B cell (primary cell): ENCODE measurements around the gene FER.

ENCODE experiments used
- EZH2 ChIP-seq: IDR thresholded peaks from 2 replicates; pipeline ENCODE4 v1.6.1; 2012; ENCODE audit warnings: borderline replicate concordance, low read depth, mild to moderate bottlenecking, moderate library complexity, low read length; ENCODE audit not compliant: insufficient read depth, poor library complexity, severe bottlenecking
- TF ChIP-seq, protein P1 (sequence below): fragments of 200-600 bp; IDR thresholded peaks from one replicate; pipeline ENCODE4 v1.8.0; 2022; ENCODE audit warnings: antibody characterized with exemption, mild to moderate bottlenecking

DNA sequence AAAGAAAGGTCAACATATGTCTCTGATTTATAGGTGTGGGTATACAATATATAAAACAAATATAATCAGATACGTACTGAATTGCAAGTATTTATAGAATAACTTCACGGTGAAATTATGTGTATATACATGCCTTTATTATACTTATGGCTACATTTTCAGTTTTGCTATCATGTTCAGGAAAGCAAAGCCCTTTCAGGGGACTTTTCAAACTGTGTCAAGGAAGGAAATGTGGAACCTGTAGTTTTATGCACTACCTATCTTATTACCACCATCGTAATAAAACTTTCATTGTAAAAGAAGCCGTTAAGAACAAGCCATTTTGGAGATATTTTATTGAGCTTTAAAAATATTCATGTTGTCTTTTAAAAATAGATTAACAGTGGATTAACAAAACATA, 404.9 kb downstream of the FER start:
- TF ChIP-seq, protein P1, sequence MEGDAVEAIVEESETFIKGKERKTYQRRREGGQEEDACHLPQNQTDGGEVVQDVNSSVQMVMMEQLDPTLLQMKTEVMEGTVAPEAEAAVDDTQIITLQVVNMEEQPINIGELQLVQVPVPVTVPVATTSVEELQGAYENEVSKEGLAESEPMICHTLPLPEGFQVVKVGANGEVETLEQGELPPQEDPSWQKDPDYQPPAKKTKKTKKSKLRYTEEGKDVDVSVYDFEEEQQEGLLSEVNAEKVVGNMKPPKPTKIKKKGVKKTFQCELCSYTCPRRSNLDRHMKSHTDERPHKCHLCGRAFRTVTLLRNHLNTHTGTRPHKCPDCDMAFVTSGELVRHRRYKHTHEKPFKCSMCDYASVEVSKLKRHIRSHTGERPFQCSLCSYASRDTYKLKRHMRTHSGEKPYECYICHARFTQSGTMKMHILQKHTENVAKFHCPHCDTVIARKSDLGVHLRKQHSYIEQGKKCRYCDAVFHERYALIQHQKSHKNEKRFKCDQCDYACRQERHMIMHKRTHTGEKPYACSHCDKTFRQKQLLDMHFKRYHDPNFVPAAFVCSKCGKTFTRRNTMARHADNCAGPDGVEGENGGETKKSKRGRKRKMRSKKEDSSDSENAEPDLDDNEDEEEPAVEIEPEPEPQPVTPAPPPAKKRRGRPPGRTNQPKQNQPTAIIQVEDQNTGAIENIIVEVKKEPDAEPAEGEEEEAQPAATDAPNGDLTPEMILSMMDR, result no peak
- no peak for TF ChIP-seq EZH2
